Psoas muscle (tissue), 8 donors: ENCODE results near the gene MAN1A2. TPM values are rescaled to one million over a fixed set of nuclear protein-coding genes. Genes with fewer than 3 reads are reported as not detected.
A peak's percentile ranks its signal among the peaks of the same experiment; 100 is the strongest.

Experiments
- ATAC-seq, 4 donors: fragments of 200-7000 bp; cut with Tn5 transposase; one replicate each; pipeline ENCODE4 v1.9.1; 2020; ENCODE audit warnings: moderate library complexity in 3 of 4, mild to moderate bottlenecking in 2 of 4
- DNase-seq, 2 donors: peaks; one replicate each; pipeline ENCODE4 v3.0.0-alpha.2; 2020
- H3K27ac ChIP-seq: fragments of 200-600 bp; one replicate; pipeline ENCODE4 v1.8.0; 2022
- H3K27me3 ChIP-seq, 3 donors: fragments of 200-600 bp in 1 of 3; one replicate each; pipeline versions ENCODE4 v1.6.1 to v1.8.0; 2013 to 2022; ENCODE audit warnings: low read length in 2 of 3, mild to moderate bottlenecking in 2 of 3, moderate library complexity in 1 of 3; ENCODE audit not compliant: insufficient read depth in 3 of 3
- H3K36me3 ChIP-seq, 2 donors: fragments of 200-600 bp in 1 of 2; one replicate each; pipeline versions ENCODE4 v1.6.1 to v1.8.0; 2013 to 2022; ENCODE audit warnings: low read depth in 1 of 2, mild to moderate bottlenecking in 1 of 2, moderate library complexity in 1 of 2; ENCODE audit not compliant: insufficient read depth in 1 of 2
- H3K4me1 ChIP-seq: fragments of 200-600 bp; one replicate; pipeline ENCODE4 v1.8.0; 2022
- H3K4me3 ChIP-seq: fragments of 200-600 bp; one replicate; pipeline ENCODE4 v1.8.0; 2022; ENCODE audit warnings: mild to moderate bottlenecking
- H3K9me3 ChIP-seq: fragments of 200-600 bp; one replicate; pipeline ENCODE4 v1.8.0; 2022
- WGBS, 3 donors: extraction: QIAGEN DNeasy Blood & Tissue Kit; methylation state at CpG; one replicate each; pipeline versions ENCODE4 v1.1.6 to v1.1.7; 2013; 5-methylcytosine and 5-hydroxymethylcytosine counted together
- intact Hi-C, 2 donors: fragments of 100-400 bp; cut with DNase I; formaldehyde crosslinking; loops; one replicate each; pipeline versions ENCODE4 v1.11.0 to v1.14.2; 2022
- polyA plus RNA-seq, 3 donors: library from polyadenylated mRNA; stranded (reverse); fragments of 200-250 nt; gene quantifications; one replicate each; pipeline ENCODE4 v1.2.3, GENCODE V29; 2013
- total RNA-seq, 4 donors: library from RNA; stranded (reverse); fragmentation: NEBNext Ultra II Directional in 2 of 4; extraction: Animal tissue kit (Norgen Biotek cat#: 25700) in 2 of 4; gene quantifications; one replicate each; pipeline versions ENCODE4 v1.2.1 to v1.2.4, GENCODE V29; 2021 to 2023
- TF ChIP-seq, protein P1 (sequence below): fragments of 200-600 bp; IDR thresholded peaks from one replicate; pipeline ENCODE4 v1.8.0; 2022; ENCODE audit warnings: antibody characterized with exemption
- donor health status: healthy with polysubstance abuse.
- donor health status: DM: no; HTN: no; CAD: no; lungs with moderate emphysema.
- donor health status: Bipolar disorder and iron deficiency.
- donor health status: healthy.
- donor health status: DM: yes; HTN: yes; CAD: no.
- donor health status: DM: no; HTN: no; CAD: no.
- donor health status: DM: no; HTN: no; CAD: no.
- donor health status: DM: yes; HTN: yes; CAD: no.

Gene MAN1A2
- total and polyA plus RNA-seq, 7 donors = 4.0 to 35.0 (median 19.8) TPM

DNA sequence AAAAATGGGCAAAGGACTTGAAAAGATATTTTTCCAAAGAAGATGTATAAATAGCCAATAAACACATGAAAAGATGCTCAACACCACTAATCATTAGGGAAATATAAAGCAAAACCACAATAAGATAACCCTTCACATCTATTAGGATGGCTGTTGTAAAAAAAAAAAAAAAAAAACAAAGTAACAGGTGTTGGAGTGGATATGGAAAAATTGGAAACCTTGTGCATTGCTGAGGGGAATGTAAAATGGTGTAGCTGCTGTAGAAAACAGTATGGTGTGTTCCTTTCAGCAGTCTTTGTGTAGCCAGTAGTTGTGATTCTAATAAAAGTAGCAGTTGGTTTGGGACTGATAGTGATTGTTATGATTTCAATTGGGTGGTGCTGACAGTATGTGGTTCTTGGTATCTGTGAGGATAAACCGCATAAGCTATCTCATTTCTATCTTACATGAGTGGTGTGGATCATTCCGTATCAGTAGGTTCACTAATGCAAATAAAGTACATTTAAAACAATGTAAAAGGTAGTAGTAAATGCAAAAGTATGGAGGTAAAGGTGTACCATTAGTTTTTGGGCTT is 19.9 kb downstream of the MAN1A2 start:
- Histone ChIP-seq H3K4me1 (peaks cover 41% of the 10 kb centered on the region), H3K36me3 (no peaks in the 10 kb centered on the region), H3K4me3 (no peak overlapping the region), H3K9me3 (peaks cover 11% of the 10 kb centered on the region), H3K27ac (no peak overlapping the region), H3K27me3 (no peaks in the 10 kb centered on the region)
- DNase-seq (no peak), ATAC-seq (no peak)
- WGBS, 3 donors = 94 to 96% (median 94%) methylated on average over 2 of the region's 2 CpGs
- TF ChIP-seq, protein P1, sequence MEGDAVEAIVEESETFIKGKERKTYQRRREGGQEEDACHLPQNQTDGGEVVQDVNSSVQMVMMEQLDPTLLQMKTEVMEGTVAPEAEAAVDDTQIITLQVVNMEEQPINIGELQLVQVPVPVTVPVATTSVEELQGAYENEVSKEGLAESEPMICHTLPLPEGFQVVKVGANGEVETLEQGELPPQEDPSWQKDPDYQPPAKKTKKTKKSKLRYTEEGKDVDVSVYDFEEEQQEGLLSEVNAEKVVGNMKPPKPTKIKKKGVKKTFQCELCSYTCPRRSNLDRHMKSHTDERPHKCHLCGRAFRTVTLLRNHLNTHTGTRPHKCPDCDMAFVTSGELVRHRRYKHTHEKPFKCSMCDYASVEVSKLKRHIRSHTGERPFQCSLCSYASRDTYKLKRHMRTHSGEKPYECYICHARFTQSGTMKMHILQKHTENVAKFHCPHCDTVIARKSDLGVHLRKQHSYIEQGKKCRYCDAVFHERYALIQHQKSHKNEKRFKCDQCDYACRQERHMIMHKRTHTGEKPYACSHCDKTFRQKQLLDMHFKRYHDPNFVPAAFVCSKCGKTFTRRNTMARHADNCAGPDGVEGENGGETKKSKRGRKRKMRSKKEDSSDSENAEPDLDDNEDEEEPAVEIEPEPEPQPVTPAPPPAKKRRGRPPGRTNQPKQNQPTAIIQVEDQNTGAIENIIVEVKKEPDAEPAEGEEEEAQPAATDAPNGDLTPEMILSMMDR = no peak
- intact Hi-C loops = no loop called here

DNA sequence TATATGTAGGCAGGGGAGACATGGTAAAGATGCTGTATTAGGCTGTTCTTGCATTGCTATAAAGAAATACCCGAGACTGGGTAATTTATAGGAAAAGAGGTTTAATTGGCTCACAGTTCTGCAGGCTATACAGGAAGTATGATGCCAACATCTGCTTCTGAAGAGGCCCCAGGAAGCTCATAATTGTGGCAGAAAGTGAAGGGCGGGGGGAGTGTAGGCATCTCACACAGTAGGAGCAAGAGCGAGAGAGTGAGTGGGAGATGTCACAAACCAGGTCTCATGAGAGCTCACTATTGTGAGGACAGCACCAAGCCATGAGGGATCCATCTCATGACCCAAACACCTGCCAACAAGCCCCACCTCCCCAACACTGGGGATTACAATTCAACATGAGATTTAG is 21.1 kb downstream of the MAN1A2 start:
- DNase-seq (no peak), ATAC-seq (peak in 1 of 4 donors; percentile 19)
- no peaks in the 10 kb centered on the region for H3K36me3 ChIP-seq
- TF ChIP-seq, protein P1 = no peak
- 89 to 95% (median 94%) methylated on average over 3 of the region's 3 CpGs for WGBS, 3 donors
- H3K27me3 ChIP-seq = no peaks in the 10 kb centered on the region
- intact Hi-C loops = no loop called here
- no peak overlapping the region for H3K27ac ChIP-seq
- no peak overlapping the region for H3K4me3 ChIP-seq
- H3K9me3 ChIP-seq = peaks cover 7% of the 10 kb centered on the region
- H3K4me1 ChIP-seq = peaks cover 51% of the 10 kb centered on the region

DNA sequence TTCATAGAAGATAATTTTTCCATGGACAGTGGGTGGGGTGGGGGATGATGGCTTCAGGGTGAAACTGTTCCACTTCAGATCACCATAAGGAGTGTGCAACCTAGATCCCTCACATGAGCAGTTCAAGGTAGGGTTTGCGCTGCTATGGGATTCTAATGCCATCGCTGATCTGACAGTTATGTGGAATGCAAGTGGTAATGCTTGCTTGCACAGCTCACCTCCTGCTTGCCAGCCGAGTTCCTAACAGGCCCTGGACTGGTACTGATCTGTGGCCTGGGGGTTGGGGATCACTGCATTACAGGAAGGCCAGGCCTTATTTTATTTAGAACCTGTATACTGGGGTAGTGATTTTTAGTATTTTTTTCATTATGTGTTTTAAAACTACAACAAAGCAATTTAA is 22.0 kb downstream of the MAN1A2 start:
- ATAC-seq = peak; percentile 72 to 91 (median 78)

DNA sequence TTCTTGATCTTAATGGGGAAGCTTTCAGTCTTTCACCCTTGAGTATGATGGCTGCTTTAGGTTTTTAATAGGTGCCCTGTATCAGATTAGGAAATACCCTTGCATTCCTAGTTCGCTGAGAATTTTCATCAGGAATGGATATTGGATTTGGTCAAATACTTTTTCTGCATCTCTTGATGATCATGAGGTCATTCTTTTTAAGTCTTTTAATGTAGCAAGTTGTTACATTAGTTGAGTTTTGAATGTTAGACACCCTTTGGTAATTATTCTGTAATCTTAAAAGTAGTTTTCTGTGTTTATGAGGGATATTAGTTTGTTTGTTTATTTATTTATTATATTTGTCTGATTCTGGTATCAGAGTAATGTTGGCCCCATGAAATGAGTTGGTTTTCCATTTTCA is 22.5 kb downstream of the MAN1A2 start:
- H3K27ac ChIP-seq = peak overlapping the region; percentile 5
- H3K4me1 ChIP-seq = peaks cover 51% of the 10 kb centered on the region
- H3K27me3 ChIP-seq = no peaks in the 10 kb centered on the region
- intact Hi-C loops = no loop called here
- no peak for ATAC-seq
- TF ChIP-seq, protein P1 = no peak
- H3K36me3 ChIP-seq = no peaks in the 10 kb centered on the region
- no peak for DNase-seq
- WGBS, 3 donors = 91 to 94% (median 93%) methylated on average over 1 of the region's 1 CpG
- H3K9me3 ChIP-seq = no peaks in the 10 kb centered on the region
- H3K4me3 ChIP-seq = no peak overlapping the region

More for the DNA sequence above, 22.0 kb downstream of the MAN1A2 start:
- Histone ChIP-seq H3K27me3 (no peaks in the 10 kb centered on the region), H3K36me3 (no peaks in the 10 kb centered on the region), H3K27ac (no peak overlapping the region), H3K9me3 (no peaks in the 10 kb centered on the region), H3K4me3 (no peak overlapping the region), H3K4me1 (peaks cover 51% of the 10 kb centered on the region)
- no peak for DNase-seq
- TF ChIP-seq, protein P1 = no peak
- WGBS, 3 donors = 36 to 67% (median 36%) methylated on average over 3 of the region's 3 CpGs
- intact Hi-C loops = no loop called here

DNA sequence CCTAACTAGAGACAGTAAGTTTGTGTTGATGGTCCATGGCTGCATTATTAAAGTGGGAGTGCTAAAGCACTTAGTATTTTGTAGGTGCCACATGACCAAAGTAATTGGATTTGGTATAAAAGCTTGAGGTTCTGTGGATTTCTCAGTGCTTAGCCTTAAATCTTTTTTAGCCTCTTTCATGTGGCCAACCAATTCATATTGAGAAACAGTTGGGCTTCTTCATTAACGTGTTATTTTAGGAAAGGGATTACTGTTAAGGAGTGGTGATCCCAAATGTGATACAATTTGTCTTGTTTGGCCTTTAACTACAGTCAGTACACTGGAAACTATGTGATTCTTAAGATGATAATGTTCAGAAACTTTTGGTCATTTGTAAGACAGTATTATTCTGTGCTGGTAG is 25.5 kb downstream of the MAN1A2 start:
- Histone ChIP-seq H3K4me1 (peaks cover 53% of the 10 kb centered on the region), H3K9me3 (no peaks in the 10 kb centered on the region), H3K27ac (no peak overlapping the region), H3K36me3 (no peaks in the 10 kb centered on the region), H3K27me3 (no peaks in the 10 kb centered on the region), H3K4me3 (no peak overlapping the region)
- DNase-seq = no peak
- TF ChIP-seq, protein P1 = no peak
- WGBS, 3 donors = 3 to 12% (median 8%) methylated on average over 1 of the region's 1 CpG
- ATAC-seq = peak in 1 of 4 donors; percentile 27
- intact Hi-C loops = no loop called here
